ENCODE results near the gene KCND3. TPM values are rescaled to one million over a fixed set of nuclear protein-coding genes. Genes with fewer than 3 reads are reported as not detected.

The KCND3 gene
- polyA plus RNA-seq, 1 donor from 2014 or later = 7.8 TPM

GRCh38 chr1:111812306-111812705 is 177.2 kb downstream of the KCND3 start:
- TF ChIP-seq MXI1 (conservative IDR thresholded peaks at IDR 0.05; ENCODE audit: poor library complexity, severe bottlenecking) (no peak), SMC3 (conservative IDR thresholded peaks at IDR 0.05; ENCODE audit: poor library complexity) (no peak), RAD21 (conservative IDR thresholded peaks at IDR 0.05) (no peak)
- Histone ChIP-seq H2AFZ (ENCODE audit: low read depth, low read length) (no peak overlapping the region), H3K27ac (ENCODE audit: low read length) (no peak overlapping the region), H3K79me2 (replicated peaks; ENCODE audit: insufficient read depth, low read length) (no peaks in the 10 kb centered on the region), H3K4me3 (ENCODE audit: low read length) (no peak overlapping the region), H3K27me3 (ENCODE audit: insufficient read depth, low read depth, low read length) (no peaks in the 10 kb centered on the region), H3K9ac (ENCODE audit: low read length) (no peak overlapping the region), H3K9me3 (ENCODE audit: low read length) (no peaks in the 10 kb centered on the region), H4K20me1 (ENCODE audit: insufficient read depth) (no peaks in the 10 kb centered on the region), H3K4me2 (ENCODE audit: low read length) (no peak overlapping the region), H3F3A (ENCODE audit: insufficient read depth, low read length, poor library complexity, severe bottlenecking) (no peaks in the 10 kb centered on the region), H3K9me2 (ENCODE audit: insufficient read depth, low read length) (no peaks in the 10 kb centered on the region), H3K36me3 (ENCODE audit: insufficient read depth, low read length) (no peaks in the 10 kb centered on the region)

GRCh38 chr1:111811891-111812290 is 177.6 kb downstream of the KCND3 start:
- H2AFZ ChIP-seq (ENCODE audit: low read depth, low read length) = no peak overlapping the region
- no peaks in the 10 kb centered on the region for H3K79me2 ChIP-seq (replicated peaks; ENCODE audit: insufficient read depth, low read length)
- no peaks in the 10 kb centered on the region for H4K20me1 ChIP-seq (ENCODE audit: insufficient read depth)
- TF ChIP-seq SMC3 (conservative IDR thresholded peaks at IDR 0.05; ENCODE audit: poor library complexity) (no peak), POLR2AphosphoS5 (IDR thresholded peaks at IDR 0.05) (no peak), RAD21 (conservative IDR thresholded peaks at IDR 0.05) (no peak)
- no peaks in the 10 kb centered on the region for H3F3A ChIP-seq (ENCODE audit: insufficient read depth, low read length, poor library complexity, severe bottlenecking)
- H3K27ac ChIP-seq (ENCODE audit: low read length) = no peak overlapping the region
- H3K27me3 ChIP-seq (ENCODE audit: insufficient read depth, low read depth, low read length) = no peaks in the 10 kb centered on the region
- no peak overlapping the region for H3K9ac ChIP-seq (ENCODE audit: low read length)
- H3K36me3 ChIP-seq (ENCODE audit: insufficient read depth, low read length) = no peaks in the 10 kb centered on the region
- H3K9me3 ChIP-seq (ENCODE audit: low read length) = no peaks in the 10 kb centered on the region
- H3K9me2 ChIP-seq (ENCODE audit: insufficient read depth, low read length) = no peaks in the 10 kb centered on the region
- no peak overlapping the region for H3K4me2 ChIP-seq (ENCODE audit: low read length)
- H3K4me3 ChIP-seq (ENCODE audit: low read length) = no peak overlapping the region

- no peak overlapping the region for H2AFZ ChIP-seq (ENCODE audit: low read depth, low read length)
- no peaks in the 10 kb centered on the region for H3K27me3 ChIP-seq (ENCODE audit: insufficient read depth, low read depth, low read length)
- no peaks in the 10 kb centered on the region for H3K9me2 ChIP-seq (ENCODE audit: insufficient read depth, low read length)
- no peaks in the 10 kb centered on the region for H3K79me2 ChIP-seq (replicated peaks; ENCODE audit: insufficient read depth, low read length)
- no peaks in the 10 kb centered on the region for H4K20me1 ChIP-seq (ENCODE audit: insufficient read depth)
- no peak overlapping the region for H3K9ac ChIP-seq (ENCODE audit: low read length)
- no peak overlapping the region for H3K4me2 ChIP-seq (ENCODE audit: low read length)
- no peaks in the 10 kb centered on the region for H3K9me3 ChIP-seq (ENCODE audit: low read length)
- no peak overlapping the region for H3K4me3 ChIP-seq (ENCODE audit: low read length)
- H3F3A ChIP-seq (ENCODE audit: insufficient read depth, low read length, poor library complexity, severe bottlenecking) = no peaks in the 10 kb centered on the region
- H3K27ac ChIP-seq (ENCODE audit: low read length) = no peak overlapping the region
- no peaks in the 10 kb centered on the region for H3K36me3 ChIP-seq (ENCODE audit: insufficient read depth, low read length)
- no peak for TF ChIP-seq SMC3 (conservative IDR thresholded peaks at IDR 0.05; ENCODE audit: poor library complexity)
- no peak for TF ChIP-seq EZH2 (IDR thresholded peaks at IDR 0.05; ENCODE audit: borderline replicate concordance, insufficient read depth, low read length, poor library complexity, severe bottlenecking)
- no peak for TF ChIP-seq POLR2AphosphoS5 (IDR thresholded peaks at IDR 0.05)
- TF ChIP-seq CTCF (IDR thresholded peaks at IDR 0.05; ENCODE audit: poor library complexity, severe bottlenecking) = no peak
- TF ChIP-seq RAD21 (conservative IDR thresholded peaks at IDR 0.05) = no peak
- no peak for TF ChIP-seq TAF1 (IDR thresholded peaks at IDR 0.05; ENCODE audit: low read depth)
- no peak for TF ChIP-seq MXI1 (conservative IDR thresholded peaks at IDR 0.05; ENCODE audit: poor library complexity, severe bottlenecking)
- TF ChIP-seq REST (IDR thresholded peaks at IDR 0.05; ENCODE audit: borderline replicate concordance) = no peak
- TF ChIP-seq EP300 (conservative IDR thresholded peaks at IDR 0.05; ENCODE audit: poor library complexity, severe bottlenecking) = no peak
Observed at GRCh38 chr1:111805251-111805650, 184.2 kb downstream of the KCND3 start.
